HG03354 (cell line): ENCODE measurements around the gene VPS16.

Experiments
- ATAC-seq: cut with Tn5 transposase; IDR thresholded peaks from one replicate; pipeline ENCODE4 v1.9.1; 2021; ENCODE audit warnings: mild to moderate bottlenecking; ENCODE audit not compliant: unreplicated experiment, poor library complexity, severe bottlenecking

Gene VPS16

DNA sequence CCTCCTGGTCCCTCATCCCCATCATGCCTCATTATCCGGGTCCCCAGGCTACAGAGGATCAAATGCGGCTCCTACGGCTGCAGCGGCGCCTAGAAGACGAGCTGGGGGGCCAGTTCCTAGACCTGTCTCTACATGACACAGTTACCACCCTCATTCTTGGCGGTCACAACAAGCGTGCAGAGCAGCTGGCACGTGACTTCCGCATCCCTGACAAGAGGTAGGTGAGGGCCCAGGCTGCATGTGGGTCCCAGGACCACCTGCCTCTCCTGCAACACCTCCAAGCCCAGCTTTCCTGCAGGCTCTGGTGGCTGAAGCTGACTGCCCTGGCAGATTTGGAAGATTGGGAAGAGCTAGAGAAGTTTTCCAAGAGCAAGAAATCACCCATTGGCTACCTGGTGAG is 24.6 kb downstream of the VPS16 start:
- no peak for ATAC-seq

DNA sequence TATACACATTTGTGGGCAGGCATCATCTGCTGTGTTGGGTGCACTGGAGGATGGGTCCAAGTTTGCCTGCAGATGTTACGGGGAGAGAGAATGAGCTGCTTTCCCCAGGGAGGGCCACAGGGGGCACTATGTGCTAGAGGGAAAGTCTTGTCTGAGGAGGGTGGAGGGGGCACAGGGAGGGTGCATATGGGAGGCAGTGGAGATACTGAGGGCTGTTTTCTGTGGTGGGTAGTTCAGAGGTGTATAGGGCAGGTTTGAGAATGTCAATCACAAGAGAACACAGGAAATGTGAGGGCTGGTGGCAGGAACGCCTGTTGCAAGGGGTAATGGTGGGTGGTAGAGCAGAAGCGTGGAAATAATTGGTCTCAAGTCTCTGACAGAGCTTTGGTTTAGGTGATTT is 25.1 kb downstream of the VPS16 start:
- ATAC-seq, result no peak

DNA sequence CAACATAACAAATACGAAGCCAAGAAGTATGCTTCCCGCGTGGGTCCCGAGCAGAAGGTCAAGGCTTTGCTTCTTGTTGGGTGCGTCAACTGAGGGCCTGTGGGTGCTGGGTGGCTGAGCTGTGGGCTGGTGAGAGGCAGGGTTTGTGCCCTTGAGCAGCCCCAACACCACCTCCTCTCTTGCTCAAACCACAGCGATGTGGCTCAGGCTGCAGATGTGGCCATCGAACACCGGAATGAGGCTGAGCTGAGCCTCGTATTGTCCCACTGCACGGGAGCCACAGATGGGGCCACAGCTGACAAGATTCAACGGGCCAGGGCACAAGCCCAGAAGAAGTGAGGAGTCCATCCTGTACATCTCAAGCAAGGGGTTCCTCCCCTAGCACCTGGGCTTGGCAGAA is 25.7 kb downstream of the VPS16 start:
- no peak for ATAC-seq

DNA sequence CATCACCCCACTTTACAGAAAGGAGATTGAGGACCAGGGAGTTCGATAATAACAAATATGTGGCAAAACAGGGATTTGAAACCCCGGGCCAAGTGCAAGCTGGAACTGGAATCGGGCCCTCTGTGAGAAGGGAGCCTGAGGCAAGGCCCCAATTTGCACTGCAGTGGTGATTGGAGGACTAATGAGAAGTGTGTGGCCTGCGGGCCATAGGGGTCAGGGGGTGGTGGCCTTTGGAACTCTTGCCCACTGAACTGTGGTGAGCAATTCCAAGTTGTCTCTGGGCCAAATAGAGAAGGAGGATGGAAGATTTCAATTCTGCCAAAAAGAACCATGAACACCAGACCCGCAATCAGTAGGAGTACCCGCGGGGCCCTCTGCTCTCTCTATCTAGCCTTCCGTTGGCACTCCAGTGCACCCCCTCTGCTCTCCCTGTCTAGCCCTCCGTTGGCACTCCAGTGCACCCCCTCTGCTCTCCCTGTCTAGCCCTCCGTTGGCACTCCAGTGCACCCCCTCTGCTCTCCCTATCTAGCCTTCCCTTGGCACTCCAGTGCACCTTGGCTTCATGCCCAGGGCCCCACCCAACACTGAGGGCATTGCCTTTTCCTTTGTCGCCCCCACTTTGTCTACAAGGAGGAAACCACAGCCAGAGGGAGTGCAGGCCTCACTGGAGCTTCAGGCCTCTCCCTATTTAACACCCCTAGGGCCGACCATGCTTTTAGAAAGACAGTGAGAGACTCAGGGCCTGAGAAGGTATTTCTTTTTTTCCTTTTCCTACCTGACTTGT is 26.7 kb downstream of the VPS16 start:
- ATAC-seq, result no peak

DNA sequence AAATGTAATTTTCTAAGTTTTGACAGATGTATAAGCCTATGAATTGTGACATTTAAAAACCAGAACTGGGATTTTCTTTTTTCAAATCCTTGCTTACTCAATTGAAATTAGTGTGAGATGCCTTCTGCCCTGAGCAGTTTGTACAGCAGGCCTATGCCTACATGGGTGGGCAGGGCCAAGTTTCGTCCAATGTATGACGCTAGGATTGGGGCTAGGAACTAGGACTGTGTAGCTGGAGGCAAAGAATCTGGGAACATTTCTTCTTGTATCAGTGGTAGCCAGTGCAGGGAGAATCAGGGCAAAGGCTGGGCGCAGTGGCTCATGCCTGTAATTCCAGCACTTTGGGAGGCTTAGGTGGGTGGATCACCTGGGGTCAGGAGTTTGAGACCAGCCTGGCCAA is 28.8 kb downstream of the VPS16 start:
- ATAC-seq, result no peak

DNA sequence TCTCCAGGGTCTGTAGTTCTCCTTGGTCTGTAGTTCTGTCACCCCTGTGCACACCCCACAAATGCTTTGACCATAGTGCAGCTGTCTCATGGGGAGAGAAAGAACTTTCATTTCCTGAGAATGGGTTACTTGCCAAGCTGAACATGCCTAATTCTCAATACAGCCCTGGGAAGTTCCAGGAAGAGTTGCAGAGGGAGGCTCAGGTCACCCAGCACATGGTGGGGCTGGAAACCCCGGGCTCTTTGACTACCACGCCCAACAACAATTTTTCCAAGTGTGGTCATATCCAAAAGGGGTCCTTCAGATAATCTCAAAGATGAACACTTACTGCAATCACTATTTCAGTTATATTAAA is 30.5 kb downstream of the VPS16 start:
- no peak for ATAC-seq

DNA sequence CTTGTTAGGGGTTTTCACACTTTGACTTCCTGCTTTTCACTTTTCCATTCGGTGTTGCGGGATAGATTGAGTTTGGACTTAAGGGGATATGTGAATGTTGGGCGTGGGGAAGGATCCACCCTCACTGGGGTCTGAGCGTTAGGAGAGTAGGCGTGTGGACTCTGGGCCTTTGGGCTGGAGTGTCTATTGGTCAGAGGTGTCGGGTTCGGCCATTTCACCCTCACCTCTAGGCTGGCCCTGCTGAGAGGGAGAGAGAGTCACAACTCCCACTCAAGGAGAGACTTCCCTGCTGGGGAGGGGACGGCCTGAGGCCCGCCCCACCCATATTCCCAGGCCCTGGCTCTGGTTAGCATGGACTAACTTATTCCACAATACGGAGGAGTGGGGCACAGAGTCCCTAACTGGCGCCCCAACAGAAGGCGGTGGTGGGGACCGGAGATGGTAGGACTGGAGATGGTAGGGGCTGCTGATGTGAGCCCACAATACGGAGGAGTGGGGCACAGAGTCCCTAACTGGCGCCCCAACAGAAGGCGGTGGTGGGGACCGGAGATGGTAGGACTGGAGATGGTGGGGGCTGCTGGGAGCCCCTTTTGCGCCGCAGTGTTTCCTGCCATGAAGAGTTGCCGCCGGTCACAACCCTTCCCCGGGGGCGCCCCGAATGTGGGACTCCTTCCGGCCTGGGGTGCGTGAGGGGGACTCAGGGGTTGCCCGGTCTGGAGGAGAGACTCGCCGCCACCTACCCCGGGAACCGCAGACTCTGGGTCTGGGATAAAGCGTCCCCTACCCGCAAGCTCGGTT is 31.3 kb downstream of the VPS16 start:
- ATAC-seq, result peak; percentile 1

DNA sequence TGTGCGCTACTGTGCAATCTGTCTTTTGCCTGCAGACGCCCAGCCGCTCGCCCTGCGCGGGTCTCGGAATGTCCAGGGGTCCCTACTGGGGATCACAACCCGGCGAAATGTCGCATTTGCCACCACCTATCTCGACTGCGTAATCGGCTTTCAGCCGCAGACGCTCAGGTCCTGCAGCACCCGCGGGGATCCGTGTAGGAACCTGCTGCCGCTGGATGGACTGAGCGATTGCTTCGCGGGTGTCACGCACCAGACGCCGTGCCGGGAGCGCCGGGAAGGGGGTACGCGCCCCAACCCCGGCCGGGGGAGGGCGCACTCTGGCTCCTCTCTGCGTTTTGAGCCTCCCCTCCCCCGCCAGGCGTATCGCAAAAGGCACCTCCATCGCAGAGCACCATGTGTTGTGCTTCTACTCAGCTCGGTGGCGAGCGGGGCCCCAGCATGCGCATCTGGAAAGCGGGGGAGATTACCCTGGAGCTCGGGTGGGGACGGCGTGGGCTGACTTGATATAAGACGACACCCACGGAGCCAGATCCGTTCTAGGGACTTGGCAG is 32.0 kb downstream of the VPS16 start:
- peak; percentile 29 for ATAC-seq

DNA sequence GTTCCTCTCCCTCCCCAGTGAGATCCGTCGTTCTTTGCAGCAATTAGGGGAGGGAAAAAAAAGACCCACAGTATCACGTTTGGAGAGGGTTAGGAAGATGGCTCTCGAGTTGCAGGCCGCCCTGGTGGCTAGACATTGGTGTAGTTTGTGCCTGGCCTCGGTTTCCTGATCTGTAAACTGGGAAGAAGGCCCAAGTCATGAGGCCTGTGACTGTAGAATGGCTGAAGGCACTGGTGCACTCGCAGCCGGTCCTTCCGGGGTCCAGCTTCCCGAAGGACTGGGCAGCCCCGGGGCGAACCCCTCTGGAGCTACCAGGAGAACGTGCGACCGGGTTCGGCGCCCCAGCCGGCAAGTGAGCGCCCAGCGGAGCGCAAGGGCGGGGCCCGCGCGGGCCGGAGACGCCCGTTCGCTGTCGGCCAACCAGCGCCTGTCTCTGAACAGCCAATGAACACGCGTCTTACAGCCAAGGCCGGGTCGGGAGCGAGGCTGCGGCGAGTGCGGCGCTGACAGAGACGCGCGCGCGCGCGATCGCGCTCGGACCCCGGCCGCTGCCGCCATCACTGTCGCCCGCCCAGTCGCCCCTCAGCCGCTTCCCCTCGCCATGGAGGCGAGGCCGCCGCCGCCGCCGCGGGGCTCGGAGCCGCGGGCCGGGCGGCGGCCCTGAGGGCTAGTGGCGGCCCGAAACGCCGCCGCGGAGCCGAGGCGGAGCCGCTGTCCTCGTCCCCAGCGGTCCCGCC is 32.6 kb downstream of the VPS16 start, which contains the start of gene PTPRA:
Gene PTPRA (plus strand): TSS at position 472 of the 737 bp plus-strand sequence. CDS start 90,797 bp downstream, outside the sequence.
- peak; percentile 91 for ATAC-seq

DNA sequence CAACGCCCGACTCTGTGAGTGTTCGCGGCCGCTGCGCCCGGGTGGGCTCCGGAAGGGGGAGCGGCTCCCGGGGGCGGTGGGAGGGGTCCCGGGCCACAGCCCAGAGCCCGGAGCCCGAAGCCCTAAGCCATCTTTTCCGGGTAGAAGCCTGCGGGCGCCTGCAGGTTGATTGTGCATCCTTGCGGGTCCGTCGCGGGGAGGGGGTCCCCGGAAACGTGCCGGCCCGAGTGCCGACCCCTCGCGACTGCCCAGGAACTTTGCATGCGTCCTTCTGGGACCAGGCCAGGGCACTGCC is 33.1 kb downstream of the VPS16 start:
- ATAC-seq, result peak; percentile 48

DNA sequence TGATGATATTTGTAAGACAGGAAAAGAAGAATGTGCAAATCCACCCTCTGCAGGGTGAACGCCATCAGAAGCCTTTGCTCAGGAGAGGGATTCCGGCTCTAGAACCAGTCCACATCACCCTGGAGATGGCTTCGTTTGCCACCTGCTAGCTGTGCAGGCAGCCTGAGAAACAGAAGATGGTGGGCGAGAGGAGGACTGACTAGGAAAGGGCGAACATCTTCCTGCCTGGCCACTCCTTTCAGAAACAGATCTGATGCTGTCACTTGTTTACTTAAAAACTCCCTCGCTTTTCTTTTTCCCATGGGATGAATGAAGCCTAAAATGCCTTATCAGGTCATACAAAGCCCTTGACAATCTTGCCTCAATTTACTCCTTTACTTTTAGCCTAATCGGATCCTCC is 33.9 kb downstream of the VPS16 start:
- ATAC-seq, result no peak

DNA sequence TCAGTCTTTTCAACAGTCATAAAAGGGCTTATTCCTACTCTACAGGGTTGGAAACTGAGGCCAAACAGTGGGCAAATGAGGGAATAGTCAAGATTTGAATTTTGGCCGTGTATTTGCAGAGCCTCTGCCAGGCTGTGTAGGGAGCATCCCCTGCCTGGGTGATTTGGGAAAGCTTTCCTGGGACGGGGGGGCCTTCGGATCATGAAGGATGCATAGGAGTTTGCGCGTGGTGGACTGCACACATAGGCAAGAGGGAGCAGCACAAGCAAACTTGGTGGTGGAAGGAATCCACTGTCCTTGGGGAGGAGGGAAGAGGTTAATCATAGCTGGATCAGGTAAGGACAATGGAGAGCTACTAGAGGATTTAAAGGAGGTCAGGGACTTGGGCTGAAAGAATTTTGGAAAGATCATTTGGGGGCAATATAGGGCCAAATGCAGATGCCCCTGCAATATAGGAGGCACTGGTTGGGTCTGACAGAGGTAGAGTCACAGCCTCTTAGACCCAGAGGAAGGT is 35.2 kb downstream of the VPS16 start:
- ATAC-seq, result no peak

DNA sequence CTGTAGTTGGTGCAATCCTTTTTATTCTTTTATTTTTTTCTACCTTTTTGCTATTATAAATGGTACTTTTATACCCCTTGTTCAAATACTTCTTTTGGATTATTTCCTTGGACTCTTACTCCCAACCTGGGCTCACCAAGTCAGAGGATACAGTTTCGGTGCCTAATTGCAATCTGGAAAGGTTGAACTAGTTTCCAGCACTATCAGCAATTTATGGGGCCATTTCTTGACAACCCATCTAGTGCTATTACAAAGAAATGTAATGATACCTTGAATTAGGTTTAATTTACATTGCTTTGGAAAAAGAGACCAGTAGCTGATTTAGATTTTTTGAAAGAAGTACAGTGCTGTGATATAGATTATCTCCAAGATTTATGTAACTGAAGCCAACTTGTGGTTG is 38.0 kb downstream of the VPS16 start:
- ATAC-seq, result no peak

DNA sequence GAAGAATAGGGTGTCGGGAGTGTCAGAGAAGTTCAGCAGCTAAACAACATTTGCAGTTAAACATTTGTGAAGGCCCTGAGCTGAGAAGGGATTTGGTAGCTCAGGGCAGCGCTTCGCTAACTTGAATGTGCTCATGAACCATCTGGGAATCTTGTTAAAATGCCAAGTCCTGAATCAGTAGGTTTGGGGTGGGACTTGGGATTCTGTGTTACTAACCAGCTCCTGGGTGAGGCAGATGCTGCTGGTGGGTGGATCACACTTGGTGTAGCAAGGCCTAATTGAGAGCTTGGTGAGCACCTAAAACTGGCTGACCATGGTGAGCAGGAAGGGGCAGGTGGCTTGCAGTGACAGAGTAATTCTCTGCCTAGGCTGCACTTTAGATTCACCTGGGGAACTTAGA is 38.6 kb downstream of the VPS16 start:
- ATAC-seq, result no peak

DNA sequence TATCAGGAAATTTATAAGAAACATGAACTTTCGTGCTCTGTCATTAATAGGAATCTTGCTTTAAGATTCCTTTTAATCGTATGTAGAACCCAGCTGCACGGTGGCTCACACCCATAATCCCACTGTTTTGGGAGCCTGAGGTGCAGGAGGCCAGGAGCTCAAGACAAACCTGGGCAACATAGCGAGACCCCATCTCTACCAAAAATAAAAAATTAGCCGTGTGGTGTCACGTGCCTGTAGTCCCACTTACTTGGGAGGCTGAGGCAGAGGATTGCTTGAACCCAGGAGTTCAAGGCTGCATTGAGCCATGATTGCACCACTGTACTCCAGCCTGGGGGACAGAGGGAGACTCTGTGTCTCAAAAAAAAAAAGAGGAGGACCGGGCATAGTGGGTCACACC is 40.1 kb downstream of the VPS16 start:
- no peak for ATAC-seq

DNA sequence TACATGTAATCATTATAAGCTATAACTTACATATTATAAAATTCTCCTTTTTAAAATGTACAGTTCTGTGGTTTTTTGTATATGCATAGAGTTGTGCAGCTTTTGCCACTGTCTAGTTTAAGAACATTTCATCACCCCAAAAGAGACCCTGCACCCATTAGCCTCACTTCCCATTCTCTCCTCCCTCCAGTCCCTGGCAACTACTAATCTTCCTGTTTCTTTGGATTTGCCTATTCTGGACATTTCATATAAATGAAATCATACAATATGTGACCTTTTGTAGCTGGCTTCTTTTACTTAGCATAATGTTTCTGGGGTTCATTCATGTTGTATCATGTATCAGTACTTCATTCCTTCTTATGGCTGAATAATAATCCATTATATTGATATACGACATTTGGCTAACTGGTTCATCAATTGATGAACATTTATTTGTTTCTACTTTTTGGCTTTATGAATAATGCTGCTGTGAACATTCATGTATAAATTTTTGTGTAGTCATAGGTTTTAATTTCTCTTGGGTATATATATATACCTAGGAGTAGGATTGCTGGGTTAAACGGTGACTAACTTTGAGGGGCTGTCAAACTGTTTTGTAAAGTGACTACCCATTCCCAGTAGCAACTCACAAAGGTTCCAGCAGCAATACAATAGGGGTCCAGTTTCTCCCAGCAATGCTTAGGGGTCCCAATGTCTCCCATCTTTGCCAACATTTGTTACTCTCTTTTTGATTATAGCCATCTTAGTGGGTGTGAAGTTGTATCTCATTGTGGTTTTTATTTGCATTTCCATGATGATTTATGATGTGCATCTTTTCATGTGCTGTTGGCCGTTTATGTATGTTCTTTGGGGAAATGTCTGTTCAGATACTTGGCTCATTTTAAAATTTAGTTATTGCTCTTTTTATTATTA is 43.4 kb downstream of the VPS16 start:
- ATAC-seq, result no peak

DNA sequence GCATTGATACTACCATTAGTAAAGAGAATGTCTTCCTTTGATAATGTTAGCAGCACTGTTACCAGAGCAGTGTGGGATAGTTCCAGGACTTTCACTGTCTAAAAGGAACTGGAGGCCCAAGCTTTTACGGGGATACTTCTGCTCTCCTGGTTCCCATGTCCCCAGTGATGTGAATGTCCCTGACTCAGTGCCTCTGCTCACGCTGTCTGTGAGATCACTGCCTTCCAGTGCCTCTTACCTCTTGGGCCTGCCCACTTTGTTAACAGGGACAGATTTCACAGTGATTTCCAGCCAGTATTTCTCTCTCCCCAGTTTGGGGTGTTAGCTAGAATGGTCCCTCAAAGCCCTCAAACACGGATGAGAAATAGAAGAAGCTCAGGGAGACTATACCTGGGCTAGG is 47.2 kb downstream of the VPS16 start:
- ATAC-seq, result no peak

DNA sequence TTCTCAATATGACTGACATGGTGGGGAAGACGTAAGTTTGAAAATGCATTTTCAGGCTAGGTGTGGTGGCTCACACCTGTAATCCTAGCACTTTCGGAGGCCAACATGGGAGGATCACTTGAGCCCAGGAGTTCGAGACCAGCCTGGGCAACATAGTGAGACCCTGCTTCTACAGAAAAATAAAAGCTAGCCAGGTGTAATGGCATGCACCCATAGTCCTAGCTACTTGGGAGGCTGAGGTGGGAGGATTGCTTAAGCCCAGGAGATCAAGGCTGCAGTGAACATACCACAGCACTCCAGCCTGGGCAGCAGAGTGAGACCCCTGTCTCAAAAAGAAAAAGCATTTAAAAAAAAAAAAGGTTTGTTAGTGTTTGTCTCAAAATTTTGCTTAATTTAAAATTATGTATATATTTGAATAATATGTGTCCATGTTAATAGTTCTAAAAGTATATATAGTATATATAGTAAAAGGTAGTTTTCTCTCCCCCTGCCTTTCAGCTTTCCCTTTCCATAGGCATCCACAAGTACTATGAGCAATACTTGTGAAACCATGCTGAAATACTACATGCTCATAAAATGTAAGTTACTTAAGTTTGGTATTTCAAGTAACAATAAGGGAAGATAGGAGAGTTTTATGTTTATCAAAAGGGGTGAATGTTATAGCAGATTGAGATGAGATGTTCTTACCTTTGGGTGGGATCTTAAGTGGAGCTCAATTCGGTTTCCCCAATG is 47.8 kb downstream of the VPS16 start:
- ATAC-seq, result no peak

DNA sequence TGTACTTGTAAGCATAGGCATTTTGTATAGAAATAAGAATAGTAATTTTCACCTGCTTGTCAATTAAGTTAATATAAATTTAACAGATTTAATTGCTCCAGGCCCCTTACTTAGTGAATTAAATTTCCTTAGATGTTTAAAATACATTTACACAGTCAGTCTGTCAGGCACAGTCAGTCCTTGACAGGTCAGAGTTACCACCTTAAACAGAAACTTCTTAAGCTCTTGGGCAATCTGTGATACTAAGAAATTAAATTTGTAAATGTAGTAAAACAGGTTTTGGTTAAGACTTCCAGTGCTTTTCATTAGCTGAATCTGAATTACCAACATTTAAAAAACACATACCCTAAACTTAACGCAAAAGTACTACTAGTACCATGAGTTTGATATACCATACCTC is 48.7 kb downstream of the VPS16 start:
- no peak for ATAC-seq
